ENCODE data around the gene HOXB9.

Gene HOXB9

GRCh38 chr17:48610282-48611211 lies 15.6 kb downstream of the HOXB9 start, which contains the start of gene HOXB7:
HOXB7 (minus strand) TSS chr17:48611017; CDS start chr17:48610918, 99 bp downstream.
- DNase-seq: peak; percentile 75 to 82

- DNase-seq: no peak
Observed at GRCh38 chr17:48609759-48610281, 16.3 kb downstream of the HOXB9 start.

DNA sequence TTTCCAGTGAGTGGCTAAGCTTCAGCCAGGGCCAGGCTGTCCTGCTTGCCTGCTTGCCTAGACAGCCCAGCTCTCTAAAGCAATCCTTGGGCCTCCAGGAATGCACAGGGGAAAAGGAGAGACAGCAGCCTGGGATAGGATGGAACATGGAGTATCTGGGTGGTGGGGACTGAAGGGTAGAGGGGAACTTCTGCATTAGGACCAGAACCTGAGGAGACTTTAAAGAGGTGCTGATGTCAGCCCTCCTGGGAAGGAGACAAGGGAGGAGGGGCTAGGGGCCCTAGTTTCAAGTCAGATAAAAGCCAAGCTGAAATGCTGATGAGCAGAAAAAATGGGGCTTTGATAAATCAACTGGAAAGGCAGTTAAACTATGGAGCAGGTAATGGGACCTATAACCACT lies 17.1 kb downstream of the HOXB9 start:
- no peak for DNase-seq

DNA sequence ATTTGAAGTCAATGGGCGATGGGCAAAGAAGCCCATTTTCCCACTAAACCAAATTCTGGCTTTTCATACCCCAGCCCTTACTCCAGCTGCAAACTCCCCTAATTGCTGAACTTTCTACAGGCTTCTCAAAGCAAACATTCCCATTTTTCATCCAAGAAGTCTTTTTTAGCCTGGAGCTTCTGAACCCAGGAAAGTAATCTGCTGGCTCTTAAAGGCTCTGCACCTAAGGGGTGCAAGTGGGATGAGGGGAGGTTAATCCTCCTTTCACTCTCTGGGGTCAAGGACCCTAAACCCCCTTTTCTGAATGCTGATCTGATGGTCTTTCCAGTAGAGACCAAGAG lies 17.7 kb downstream of the HOXB9 start:
- no peak for DNase-seq

DNA sequence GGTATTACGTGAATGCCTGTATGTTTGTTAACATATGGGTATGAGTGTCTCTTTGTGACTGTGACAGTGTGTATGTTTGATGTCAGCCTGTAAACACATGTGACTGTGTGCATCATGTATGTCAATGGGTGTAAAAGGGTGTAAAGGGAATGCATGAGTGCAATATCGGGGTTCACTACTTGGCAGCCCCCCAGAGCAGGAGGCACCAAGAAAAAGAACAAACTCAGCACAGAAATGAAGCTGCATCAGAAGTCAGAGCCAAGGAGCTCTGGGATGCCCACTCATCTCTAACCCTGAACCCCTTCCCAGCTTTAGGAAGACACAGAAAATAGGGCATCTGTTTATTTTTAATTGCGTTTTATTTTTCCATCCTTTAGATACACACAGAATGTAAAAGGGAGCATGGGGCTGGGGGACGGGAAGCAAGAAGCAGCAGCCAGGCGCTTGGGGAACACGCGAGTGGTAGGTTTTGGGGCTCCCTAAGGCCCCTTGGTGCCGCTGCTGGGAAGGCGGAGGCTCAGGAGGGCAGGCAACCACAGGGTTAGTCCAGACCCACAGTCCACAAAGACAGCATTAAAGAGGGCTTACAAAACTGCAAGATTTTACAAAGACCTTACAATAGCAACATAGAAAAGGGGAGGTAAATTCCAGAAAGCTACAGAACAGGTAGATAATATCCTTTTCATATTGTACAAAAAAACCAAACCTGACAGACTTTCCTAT lies 19.1 kb downstream of the HOXB9 start:
- DNase-seq: no peak

GRCh38 chr17:48605991-48606891 lies 19.9 kb downstream of the HOXB9 start:
- no peak for DNase-seq

DNA sequence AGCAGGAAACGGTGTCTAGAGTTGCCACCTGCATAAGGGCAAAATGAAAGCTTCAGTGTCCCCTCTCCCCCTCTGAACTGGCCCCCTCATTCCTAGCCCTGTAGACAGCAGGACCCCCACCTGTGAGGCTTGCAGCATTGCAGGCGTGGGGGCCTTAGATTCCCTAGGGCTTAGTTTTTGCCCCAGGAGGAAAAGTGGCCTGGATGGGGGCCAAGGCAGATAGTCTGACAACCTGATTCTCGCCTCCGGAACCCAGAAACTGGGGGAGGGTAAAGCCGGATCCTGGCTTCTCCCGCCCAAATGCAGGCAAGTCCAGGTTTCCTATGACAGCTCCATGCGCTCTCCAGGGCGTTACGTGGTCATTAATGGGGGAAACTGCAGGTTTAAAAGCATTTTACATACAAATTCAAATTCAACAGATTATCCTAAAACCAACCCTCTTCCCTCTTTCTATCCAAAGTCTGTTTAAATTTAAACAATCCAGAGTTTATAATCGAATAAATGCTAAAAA lies 20.7 kb downstream of the HOXB9 start:
- DNase-seq: no peak

DNA sequence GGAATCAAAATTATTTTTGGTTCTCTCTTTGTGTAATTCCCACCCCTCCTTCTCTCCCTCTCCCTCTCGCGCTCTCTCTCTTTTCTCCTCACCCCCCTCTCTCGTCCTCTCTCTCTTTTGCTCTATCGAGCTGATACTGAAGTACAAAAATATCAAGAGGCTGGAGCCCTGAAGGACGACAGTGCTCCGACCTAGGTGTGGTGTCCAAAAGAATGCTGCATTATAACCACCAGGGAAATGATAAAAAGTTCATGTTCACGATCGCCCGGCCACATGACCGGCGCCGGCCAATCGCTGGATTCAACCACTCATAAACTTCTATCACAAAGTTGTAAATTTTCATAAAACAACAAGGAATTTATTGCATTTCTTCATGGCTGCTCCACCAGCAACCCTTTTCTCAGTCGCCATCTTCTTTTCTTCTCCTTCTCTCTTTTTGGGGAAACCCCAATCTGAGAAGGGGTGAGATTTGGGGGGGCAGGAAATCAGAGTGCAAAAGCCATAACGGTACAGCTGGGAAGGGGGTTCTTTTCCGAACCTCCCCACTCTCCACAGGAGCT lies 21.3 kb downstream of the HOXB9 start, which contains the start of gene HOXB6:
Gene HOXB6 (minus strand): TSS at position 217 of the 560 bp plus-strand sequence. CDS start 6,836 bp downstream, outside the sequence.
- no peak for DNase-seq

GRCh38 chr17:48603959-48604769 lies 22.0 kb downstream of the HOXB9 start:
- no peak for DNase-seq

DNA sequence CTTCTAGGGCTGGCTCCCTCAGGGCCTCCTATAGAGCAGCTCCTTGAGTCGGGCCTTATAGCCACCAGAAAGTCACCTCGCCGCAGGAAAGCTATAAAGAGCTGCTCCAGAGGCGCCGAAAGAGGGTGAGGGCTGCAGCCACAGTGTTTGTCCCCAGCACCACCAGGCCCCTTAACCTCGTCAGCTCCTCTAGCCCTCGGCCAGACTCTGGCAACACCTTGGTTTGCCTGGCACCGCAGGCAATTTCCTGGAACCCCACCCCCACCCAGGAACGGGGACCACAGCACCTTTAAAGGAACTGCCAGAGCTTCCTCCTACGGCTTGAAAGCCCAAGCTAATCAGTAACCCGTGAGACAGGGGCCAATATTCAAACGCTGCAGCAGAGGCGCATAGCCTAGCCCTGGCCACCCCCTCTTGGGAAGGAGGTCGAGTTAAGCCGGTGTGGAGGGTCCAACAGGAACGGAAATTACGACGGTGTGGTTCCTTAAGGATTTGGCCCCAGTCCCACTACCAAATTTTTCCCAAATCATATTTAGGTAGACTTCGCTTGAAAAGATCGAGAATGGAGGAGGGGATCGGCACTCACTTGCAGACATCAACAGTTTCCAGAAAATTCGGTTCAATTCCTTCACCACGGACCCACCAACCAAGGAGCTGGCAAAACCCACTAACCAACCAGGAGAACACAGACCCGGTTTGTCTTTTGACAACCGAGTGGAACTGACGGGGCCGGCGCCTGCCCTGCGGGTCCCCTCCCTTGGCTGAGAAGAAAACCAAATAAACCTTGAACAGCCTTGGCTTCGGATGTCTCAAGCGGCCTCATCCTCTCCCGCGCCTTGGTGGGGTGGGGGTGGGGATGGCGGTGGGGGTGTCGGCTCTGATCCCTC lies 24.4 kb downstream of the HOXB9 start:
- DNase-seq: no peak

GRCh38 chr17:48601207-48601538 lies 25.0 kb downstream of the HOXB9 start:
- no peak for DNase-seq

- DNase-seq: no peak
Observed at GRCh38 chr17:48600244-48601098, 25.7 kb downstream of the HOXB9 start.

- no peak for DNase-seq
Observed at GRCh38 chr17:48599354-48599753, 26.8 kb downstream of the HOXB9 start.

- DNase-seq: no peak
Observed at GRCh38 chr17:48598736-48599135, 27.4 kb downstream of the HOXB9 start.

DNA sequence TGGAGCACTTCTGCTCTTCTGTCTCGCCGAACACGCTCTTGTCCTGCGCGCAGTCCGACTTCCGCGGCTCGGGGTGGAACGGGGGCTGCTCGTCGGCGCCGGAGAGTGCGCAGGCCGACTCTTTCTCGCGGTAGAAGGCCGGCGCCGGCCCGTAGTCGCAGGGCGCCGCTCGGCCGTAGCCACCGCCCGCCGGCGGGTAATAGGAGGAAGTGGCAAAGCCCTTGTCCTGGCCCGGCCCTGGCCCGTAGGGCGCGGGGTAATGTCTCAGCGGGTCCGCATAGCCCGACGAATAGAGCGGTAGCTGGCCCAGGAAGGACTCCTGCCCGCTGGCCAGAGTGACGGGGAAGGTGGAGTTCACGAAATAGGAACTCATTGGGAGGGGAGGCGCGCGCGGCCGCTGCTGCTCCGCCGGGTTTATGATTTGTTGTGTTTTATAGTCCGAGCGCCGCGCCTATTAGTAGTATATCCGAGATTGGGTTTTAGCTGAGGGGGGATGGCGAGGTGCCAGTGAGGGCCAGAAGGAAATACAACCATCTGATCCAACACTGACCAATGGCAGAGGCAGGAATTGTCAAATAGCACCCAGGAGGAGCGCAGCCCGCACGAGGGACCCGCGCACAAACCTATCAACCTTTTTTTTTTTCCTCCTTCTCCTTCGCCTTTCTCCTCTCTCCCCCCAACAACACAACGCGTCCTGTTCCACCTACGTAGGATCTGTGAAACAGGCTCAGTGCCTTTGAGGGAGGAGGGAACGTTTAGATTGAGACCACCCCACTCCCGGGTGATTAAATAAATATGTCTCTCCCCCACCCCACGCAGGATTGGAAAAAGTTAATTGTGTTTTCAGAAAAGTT lies 28.2 kb downstream of the HOXB9 start:
- peak in 1 of 2 experiments; percentile 49 for DNase-seq

DNA sequence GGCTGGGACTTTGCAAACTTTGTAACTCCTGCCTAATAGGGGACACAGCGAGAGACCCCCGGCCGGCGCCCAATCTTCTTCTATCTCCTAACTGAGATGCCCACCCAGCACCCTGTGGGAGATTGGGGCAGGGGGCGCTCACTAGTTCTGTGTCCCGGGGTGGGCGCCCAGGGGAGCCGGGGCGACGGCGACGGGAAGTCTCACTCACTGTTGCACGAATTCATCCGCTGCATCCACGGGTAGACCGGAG lies 28.7 kb downstream of the HOXB9 start:
- no peak for DNase-seq

- DNase-seq: no peak
Observed at GRCh38 chr17:48596735-48597527, 29.2 kb downstream of the HOXB9 start.

Data from activated CD4-positive, alpha-beta T cell treated with anti-CD3 and anti-CD28 coated beads, Interleukin-2, amount 50 U/mL, for 48 hours (primary cell).